HG02938 (cell line): ENCODE results near the gene MTHFSD.
"Not testable (repeated sequence)": the region's sequence is repeated elsewhere in the genome, so short reads cannot be mapped to it uniquely, and the experiment has no call there.

Source experiments
- ATAC-seq: cut with Tn5 transposase; IDR thresholded peaks from one replicate; pipeline ENCODE4 v1.9.1; 2021; ENCODE audit warnings: mild to moderate bottlenecking, moderate library complexity; ENCODE audit not compliant: unreplicated experiment

Gene MTHFSD

DNA sequence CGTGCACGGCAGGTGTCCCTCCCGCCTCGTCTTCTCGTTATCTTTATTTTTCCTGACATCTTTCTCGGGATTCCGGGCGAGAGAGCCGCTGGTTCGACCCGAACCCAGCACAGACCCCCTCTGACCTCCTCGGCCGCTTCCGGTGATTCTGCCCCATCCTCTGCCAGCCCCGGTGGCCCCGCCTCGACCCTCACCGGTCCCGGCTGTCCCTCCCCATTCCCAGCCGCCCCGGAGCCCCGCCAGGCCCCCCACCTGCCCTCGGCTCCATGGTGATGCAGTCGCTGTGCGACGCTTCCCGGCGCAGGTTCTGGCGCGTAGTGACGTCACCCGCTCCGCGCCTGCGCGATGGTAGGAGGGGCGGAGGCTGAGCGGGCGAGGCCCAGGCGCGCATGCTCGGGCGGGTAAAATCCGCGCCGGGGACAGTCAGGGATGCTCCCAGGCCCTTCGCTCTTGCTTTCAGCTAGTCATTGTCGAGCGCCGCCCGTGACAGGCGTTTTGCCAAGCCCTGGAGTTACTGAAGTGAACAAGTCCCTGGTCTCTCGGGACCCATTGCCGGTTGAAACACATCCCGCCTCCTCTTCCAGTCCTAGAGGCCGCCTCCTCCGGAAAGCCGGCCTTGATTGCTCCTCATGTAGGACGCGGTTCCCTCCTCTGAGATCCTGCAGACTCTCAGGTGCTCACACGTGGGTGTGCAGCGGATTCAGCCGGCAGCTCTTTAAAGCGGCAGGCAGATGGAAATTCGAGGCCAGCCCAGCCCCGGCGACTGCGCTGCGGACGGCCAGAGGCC lies at the start of gene MTHFSD:
TSS of gene MTHFSD (minus strand) at position 319 of the 787 bp plus-strand sequence. CDS start at position 268, 51 bp downstream.
- peak; percentile 75 for ATAC-seq

DNA sequence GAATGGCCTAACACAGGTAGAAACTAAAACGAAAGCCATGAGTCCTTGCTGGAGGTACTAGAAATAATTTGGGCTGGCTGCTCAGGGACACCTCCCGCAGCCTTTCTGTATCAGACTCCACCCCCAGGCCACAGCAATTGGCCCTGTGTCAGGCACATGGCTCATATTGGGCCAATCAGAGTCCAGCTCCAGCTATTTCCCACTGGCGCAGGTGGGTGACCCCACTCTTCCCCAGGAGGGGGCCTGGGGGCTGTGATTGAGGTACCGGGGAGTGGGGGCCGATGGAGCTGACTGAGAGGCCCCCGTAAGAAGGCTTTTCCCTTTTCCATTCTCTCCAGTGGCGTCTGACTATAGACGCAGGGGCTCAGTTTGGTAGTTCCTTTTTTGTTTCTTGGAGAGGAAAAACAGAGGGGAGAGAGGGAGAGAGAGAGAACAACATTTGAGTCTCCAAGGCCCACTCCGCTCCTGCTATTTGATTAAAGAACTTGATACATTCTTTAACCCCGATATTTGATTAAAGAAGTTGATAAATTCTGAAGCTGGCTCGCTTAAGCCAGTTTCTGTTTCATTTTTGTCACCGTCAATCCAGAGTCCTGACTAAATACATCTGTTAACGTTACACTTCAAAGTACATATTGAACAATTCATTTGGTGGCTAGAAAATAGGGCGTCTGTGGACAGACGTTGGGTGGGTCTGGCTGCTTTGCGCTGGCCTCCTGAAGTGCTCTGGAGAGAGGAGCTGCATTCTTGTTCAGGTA lies 49.6 kb upstream of the MTHFSD start:
- ATAC-seq, result no peak

- no peak for ATAC-seq
These were observed 47.5 kb upstream of the MTHFSD start for GRCh38 chr16:86602521-86602920.

DNA sequence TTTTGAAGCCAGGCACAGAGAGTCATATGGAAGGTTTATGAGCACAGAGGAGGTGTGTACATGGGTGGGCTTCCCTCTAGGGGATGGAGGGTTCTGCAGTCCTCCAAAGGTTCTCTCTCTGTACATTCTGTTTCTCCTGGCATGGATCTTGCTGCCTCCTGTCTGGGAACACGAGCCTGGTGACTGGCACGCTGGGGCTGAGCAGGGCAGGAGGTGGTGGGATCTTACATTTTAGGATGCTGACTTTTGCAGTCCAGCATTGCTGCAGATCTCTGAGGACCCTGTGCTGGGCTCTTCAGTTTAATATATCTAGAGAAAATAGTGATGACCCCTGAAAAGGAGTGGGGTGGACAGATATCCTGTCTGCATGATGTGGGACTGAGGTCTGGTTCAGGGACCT lies 46.3 kb upstream of the MTHFSD start:
- no peak for ATAC-seq

GRCh38 chr16:86598607-86599565 lies 43.9 kb upstream of the MTHFSD start:
- no peak for ATAC-seq

- no peak for ATAC-seq
These were observed 43.0 kb upstream of the MTHFSD start for GRCh38 chr16:86597880-86598606.

GRCh38 chr16:86597126-86597879 lies 42.3 kb upstream of the MTHFSD start:
- no peak for ATAC-seq

- no peak for ATAC-seq
These were observed 41.1 kb upstream of the MTHFSD start for GRCh38 chr16:86595983-86596605.

DNA sequence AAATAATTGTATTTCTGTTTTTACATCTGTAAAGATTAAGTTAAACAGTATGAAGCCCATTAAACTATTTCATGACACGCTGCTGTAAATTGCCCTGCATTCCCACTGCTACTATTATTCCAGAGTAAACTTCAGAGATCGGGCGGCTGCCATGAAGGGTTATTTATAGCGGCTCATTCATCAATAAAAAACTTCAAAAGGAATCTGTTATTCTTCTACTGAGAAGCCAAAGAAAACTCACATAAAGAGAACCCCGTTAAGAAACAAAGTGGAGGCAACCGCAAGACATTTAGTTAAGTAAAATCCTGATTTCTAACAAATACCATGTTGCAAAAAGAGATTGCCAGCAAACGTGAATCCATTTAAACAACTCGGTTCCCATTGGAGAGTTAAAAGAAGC lies 39.7 kb upstream of the MTHFSD start:
- ATAC-seq, result no peak

DNA sequence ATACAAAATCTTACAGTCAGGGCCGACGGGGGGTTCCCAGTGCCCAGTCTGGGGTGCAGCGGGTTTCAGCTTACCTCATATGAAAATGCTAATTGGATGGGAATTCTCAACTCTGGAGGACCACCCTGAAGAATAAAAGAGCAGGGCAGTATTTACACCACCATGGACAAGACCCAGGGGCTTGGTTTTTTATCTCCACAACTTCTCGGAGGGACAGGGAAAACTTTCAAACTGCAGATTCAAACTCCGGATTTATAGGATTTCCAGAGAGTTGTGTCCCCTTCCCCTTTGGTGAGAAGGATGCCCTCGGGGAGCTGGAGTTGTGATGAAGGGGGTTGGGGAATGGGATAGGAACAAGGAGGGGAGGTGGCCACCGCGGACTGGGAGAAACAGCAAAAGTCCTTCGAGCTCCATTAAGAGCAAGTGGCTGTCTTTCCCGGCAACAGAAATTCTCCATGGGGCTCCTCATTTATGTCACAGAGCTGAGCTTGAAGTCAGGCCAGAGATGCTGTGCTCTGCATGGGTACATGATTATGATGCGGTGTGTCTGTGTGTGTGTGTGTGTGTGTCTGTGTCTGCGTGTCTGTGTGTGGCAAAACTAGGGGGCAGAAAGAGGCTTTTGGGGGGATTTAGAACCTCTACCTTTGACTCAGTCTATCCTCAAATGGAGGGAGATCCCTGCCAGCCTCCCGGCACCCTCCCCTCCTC lies 39.0 kb upstream of the MTHFSD start:
- ATAC-seq, result no peak

GRCh38 chr16:86591270-86591669 lies 36.2 kb upstream of the MTHFSD start:
- ATAC-seq, result no peak

DNA sequence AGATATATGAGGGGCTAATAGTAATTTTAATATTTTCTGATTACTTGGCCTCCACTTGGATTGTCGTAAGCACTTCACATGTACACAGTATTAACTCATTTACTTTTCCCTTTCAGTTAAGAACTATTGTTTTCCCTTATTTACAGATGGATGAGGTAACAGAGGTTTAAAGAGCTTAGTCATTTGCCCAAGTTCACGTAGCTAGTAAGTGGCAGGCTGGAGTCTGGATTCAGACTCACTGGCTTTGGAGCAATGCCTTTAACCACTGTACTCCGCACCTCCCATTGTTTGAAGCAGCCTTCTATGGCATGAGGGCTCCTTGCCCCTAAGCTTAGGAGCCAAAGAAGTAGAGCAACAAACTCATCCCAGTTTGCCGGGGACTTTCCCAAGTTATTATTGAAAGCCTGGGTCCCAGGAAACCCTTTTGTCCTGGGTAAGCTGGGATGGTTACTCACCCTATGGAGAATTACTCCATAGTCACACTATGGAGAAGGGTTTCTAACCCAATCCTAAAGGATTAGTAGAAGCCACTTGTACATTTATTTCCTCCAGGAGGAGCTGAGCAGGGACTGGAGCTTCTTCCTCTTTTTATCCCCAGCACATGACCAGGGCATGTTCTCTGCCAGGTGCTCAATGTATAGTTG lies 35.6 kb upstream of the MTHFSD start:
- ATAC-seq, result no peak

DNA sequence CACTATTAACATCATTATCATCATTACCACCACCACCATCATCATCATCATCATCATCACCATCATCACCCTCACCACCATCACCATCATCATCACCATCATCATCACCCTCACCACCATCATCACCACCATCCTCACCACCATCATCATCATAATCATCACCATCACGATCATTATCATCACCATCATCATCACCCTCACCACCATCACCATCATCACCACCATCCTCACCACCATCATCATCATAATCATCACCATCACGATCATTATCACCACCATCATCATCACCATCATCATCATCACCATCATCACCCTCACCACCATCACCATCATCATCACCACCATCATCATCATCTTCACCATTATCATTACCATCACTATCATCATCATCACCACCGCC lies 32.9 kb upstream of the MTHFSD start:
- not testable (repeated sequence) for ATAC-seq

DNA sequence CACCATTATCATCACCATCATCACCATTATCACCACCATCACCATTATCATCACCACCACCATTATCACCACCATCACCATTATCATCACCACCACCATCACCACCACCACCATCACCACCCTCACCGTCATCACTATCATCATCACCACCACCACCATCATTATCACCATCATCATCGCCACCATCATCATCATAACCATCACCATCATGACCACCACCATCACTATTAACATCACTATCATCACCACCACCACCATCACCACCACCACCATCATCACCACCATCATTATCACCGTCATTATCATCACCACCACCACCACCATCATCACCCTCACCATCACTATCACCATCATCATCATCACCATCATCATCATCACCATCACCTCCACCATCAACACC lies 32.5 kb upstream of the MTHFSD start:
- no peak for ATAC-seq

DNA sequence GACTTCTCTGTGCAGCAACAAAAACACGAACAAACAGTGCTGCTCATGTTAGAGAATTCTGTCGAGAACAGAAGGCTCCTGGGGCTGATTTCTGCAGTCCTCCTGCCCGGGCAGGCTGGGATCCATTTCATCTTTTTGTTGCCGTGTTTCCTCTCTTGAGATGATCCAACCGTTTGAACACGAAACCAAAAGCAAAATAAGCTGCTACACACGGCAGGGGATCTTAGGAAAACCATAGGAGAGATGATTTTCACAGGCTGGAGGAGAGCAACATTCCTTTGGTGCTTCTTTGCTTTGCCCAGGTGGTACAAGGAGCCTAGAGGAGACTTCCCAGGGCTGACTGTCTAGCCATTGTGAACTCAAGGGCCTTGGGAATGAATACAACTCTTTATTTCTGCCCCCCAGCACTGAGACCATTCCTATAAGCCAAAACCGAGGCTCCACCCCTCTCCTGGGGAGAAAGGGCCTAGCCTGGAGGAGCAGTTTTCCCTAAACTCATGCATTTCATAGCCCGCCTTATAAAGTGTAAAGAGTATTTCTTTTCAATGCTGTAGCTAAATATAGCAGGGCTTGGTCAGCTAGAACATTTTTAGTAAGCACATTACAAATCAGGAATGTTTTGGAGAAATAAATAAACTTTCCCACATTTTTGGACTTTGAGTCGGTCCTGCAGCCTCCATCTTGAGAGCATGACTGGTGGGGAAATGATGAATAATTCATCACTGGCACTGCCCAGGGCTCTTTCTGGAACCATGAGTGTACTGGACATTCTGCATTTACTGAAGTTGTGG lies 31.0 kb upstream of the MTHFSD start:
- no peak for ATAC-seq

- ATAC-seq, result no peak
These were observed 30.0 kb upstream of the MTHFSD start for GRCh38 chr16:86584726-86585721.
